Epithelial cell of proximal tubule (primary cell): ENCODE measurements around the gene PCDHA2. TPM values are rescaled to one million over a fixed set of nuclear protein-coding genes. Genes with fewer than 3 reads are reported as not detected.
"Not testable (repeated sequence)": the region's sequence is repeated elsewhere in the genome, so short reads cannot be mapped to it uniquely, and the experiment has no call there.

Experiments used
- DNase-seq: peaks from one replicate; pipeline ENCODE4 v3.0.0-alpha.2; 2011; ENCODE audit warnings: low read depth
- H3K4me3 ChIP-seq: 2 replicates; pipeline ENCODE4 v1.5.1; 2011; ENCODE audit warnings: low read depth, mild to moderate bottlenecking, low read length
- total RNA-seq: library from RNA; depleted of rRNA; stranded (reverse); fragments of >200 nt; gene quantifications from 2 replicates; pipeline ENCODE4 v1.2.3, GENCODE V29; 2015
- TF ChIP-seq, protein P1 (sequence below): conservative IDR thresholded peaks from 2 replicates; pipeline ENCODE4 v1.5.1; 2012; ENCODE audit warnings: low read depth, mild to moderate bottlenecking, low read length

Gene PCDHA2
- total RNA-seq, result not detected in 2 replicates

DNA sequence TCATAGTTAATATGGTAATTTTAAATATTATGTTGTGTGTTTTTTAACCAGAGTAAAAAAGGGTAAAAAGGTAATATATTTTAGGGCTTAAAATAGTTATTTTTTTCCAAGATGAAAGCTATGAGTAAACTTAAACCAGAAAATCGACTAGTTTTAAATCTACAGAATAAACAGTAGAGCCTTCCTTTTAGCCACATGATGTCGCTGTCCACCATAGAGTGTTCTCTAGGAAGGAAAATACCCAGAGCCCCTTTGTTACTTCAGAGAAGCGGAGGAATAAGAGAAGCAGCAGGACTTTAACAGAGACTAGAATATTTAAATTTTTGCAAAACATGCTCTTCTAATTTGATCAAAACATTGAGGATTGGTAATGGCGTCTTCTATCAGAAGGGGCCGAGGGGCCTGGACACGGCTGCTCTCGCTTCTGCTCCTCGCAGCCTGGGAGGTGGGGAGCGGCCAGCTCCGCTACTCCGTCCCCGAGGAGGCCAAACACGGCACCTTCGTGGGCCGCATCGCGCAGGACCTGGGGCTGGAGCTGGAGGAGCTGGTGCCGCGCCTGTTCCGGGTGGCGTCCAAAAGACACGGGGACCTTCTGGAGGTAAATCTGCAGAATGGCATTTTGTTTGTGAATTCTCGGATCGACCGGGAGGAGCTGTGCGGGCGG, at the start of gene PCDHA2:
Gene PCDHA2 (plus strand): TSS at position 258 of the 664 bp plus-strand sequence.
- H3K4me3 ChIP-seq, result peak within 1 kb of the TSS; percentile 36
- DNase-seq, result no peak
- TF ChIP-seq, protein P1, sequence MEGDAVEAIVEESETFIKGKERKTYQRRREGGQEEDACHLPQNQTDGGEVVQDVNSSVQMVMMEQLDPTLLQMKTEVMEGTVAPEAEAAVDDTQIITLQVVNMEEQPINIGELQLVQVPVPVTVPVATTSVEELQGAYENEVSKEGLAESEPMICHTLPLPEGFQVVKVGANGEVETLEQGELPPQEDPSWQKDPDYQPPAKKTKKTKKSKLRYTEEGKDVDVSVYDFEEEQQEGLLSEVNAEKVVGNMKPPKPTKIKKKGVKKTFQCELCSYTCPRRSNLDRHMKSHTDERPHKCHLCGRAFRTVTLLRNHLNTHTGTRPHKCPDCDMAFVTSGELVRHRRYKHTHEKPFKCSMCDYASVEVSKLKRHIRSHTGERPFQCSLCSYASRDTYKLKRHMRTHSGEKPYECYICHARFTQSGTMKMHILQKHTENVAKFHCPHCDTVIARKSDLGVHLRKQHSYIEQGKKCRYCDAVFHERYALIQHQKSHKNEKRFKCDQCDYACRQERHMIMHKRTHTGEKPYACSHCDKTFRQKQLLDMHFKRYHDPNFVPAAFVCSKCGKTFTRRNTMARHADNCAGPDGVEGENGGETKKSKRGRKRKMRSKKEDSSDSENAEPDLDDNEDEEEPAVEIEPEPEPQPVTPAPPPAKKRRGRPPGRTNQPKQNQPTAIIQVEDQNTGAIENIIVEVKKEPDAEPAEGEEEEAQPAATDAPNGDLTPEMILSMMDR, result peak; percentile 39

DNA sequence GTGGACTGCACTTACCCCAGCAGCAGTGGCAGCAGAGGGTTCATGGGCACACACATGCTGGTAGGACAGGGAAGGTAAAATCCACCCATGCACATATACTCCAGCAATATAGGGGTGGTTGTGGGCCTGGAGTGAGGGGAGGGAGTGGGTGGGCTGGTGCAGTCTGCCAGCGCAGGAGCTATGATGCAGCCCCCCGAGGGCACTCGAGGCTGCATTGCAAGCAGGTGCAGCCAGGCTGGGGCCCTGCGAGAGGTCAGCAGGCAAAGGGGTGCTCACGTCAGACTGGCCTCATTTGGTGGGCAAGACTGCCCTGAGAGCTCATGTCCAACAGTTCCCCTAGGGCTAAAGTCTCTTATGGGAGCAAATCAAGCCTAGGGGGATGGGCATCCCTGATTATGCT, 41.1 kb upstream of the PCDHA2 start:
- H3K4me3 ChIP-seq, result no peak overlapping the region
- TF ChIP-seq, protein P1, result no peak
- DNase-seq, result no peak

DNA sequence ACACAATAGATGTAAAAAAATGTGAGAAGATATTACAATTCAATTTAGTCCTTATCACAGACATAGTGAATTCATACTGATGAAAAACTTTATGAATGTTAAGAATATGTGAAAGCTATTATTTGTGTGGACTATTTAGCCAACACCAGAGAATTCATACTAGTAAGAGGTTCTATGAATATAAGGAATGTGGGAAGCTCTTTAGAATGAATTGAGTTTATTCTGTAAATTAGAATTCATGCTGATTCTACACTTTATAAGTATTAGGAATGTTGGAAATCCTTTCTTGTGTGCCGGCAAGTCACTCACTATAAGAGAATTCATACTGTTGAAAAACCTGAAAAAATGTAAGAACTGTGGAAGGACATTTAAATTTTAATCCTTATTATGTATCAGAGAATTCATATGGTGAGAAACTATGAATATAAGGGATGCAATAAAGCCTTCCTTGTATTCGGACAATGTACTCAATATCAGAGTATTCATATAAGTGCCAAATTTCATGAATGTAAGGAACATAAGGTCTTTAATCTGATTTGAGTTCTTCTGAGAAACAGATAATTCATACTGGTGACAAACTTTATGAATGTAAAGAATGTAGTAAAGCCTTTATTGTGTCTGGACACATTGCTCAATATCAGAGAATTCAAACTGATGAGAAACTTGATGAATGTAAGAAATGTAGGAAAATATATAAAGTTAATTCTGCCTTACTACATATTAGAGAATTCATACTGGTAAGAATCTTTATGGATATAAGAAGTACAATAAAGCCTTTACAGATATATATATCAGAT, 30.3 kb upstream of the PCDHA2 start:
- no peak for DNase-seq
- TF ChIP-seq, protein P1, result no peak
- no peak overlapping the region for H3K4me3 ChIP-seq

DNA sequence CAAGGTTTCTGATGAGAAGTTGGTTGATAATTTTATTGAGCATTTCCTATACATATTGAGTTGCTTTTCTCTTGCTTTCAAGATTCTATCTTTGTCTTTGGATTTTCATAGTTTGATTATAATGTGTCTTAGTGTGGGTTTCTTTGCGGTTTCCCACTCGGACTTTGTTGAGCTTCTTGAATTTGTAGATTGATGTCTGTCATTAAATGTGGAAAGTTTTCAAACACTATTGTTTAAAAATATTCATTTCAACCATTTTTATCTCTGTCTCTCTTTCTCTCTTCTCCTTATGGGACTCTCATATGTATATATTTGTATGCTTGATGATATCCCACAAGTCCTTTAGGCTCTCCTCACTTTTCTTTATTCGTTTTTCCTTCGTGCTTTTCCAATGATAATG, 27.2 kb upstream of the PCDHA2 start:
- H3K4me3 ChIP-seq, result no peak overlapping the region
- TF ChIP-seq, protein P1, result no peak
- DNase-seq, result no peak

DNA sequence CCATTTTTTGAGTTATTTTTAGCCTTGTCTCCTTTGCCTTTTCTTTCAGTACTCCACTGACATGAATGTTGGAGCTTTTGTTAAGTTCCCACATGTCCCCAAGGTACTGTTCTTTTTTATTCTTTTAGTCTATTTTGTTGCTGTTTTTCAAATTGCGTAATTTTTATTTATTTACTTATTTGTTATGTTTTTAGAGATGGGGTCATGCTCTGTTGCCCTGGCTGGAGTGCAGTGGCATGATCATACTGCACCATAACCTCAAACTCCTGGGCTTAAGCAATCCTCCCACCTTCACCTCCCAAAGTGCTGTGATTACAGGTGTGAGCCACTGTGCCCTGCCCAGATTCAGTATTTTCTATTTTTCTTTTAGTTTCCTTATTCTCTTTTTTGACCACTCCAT, 14.1 kb upstream of the PCDHA2 start:
- no peak for DNase-seq
- TF ChIP-seq, protein P1, result no peak
- no peak overlapping the region for H3K4me3 ChIP-seq

DNA sequence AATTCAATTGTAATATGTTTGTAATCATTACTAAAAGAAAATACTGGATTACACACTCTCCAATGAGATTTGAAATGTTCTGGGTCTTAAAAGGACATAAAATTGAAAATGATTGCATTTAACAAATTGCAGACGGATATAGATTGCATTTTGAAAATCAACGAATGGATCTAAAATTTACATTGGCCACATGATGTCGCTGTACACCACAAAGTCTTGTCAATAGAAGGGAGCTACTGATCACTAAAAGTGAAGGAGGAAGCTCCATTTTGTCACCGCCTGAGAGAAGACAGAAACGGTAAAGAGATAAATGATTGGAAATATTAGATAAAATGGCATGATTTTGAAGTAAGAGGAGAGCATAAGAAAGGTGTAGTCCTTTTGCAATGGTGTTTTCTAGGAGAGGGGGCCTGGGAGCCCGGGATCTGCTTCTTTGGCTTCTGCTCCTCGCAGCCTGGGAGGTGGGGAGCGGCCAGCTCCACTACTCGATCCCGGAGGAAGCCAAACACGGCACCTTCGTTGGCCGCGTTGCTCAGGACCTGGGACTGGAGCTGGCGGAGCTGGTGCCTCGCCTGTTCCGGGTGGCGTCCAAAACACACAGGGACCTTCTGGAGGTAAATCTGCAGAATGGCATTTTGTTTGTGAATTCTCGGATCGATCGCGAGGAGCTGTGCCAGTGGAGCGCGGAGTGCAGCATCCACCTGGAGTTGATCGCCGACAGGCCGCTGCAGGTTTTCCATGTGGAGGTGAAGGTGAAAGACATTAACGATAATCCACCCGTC, 8.6 kb upstream of the PCDHA2 start, which contains the start of gene PCDHA1:
Gene PCDHA1 (plus strand): TSS at position 236 of the 782 bp plus-strand sequence.
- no peak for DNase-seq
- no peak within 1 kb of the TSS for H3K4me3 ChIP-seq
- TF ChIP-seq, protein P1, result peak; percentile 19

DNA sequence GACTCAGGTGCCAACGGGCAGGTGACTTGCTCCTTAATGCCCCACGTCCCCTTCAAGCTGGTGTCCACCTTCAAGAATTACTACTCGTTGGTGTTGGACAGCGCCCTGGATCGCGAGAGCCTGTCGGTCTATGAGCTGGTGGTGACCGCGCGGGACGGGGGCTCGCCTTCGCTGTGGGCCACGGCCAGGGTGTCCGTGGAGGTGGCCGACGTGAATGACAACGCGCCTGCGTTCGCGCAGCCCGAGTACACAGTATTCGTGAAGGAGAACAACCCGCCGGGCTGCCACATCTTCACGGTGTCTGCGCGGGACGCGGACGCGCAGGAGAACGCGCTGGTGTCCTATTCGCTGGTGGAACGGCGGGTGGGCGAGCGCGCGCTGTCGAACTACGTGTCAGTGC, 7.2 kb upstream of the PCDHA2 start:
- not testable (repeated sequence) for DNase-seq, H3K4me3 ChIP-seq

DNA sequence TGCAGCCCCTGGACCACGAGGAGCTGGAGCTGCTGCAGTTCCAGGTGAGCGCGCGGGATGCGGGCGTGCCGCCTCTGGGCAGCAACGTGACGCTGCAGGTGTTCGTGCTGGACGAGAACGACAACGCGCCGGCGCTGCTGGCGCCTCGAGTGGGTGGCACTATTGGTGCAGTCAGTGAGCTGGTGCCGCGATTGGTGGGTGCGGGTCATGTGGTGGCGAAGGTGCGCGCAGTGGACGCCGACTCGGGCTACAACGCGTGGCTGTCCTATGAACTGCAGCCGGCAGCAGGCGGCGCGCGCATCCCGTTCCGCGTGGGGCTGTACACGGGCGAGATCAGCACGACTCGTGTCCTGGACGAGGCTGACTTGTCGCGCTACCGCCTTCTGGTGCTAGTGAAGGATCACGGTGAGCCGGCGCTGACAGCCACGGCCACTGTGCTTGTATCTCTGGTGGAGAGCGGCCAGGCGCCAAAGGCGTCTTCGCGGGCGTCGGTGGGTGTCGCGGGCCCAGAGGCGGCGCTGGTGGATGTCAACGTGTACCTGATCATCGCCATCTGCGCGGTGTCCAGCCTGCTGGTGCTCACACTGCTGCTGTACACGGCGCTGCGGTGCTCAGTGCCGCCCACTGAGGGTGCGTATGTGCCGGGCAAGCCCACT, 6.7 kb upstream of the PCDHA2 start:
- not testable (repeated sequence) for DNase-seq, H3K4me3 ChIP-seq
